HG02610 (cell line): Measurements from ENCODE around the gene CCDC87.
"Not testable (repeated sequence)": the region's sequence is repeated elsewhere in the genome, so short reads cannot be mapped to it uniquely, and the experiment has no call there.

ENCODE experiments used
- ATAC-seq: cut with Tn5 transposase; IDR thresholded peaks from one replicate; pipeline ENCODE4 v1.9.1; 2021; ENCODE audit warnings: mild to moderate bottlenecking, moderate library complexity; ENCODE audit not compliant: unreplicated experiment

Gene CCDC87

GRCh38 chr11:66592457-66593302, at the start of gene CCDC87, which contains the start of gene CCS:
CCDC87 (minus strand) TSS chr11:66593063; CDS start chr11:66593015, 48 bp downstream.
CCS (plus strand) TSS chr11:66593185; CDS start chr11:66593262, 77 bp downstream.
- ATAC-seq: peak; percentile 89

GRCh38 chr11:66641834-66642233, 49.0 kb upstream of the CCDC87 start:
- ATAC-seq: no peak

GRCh38 chr11:66639814-66640340, 47.0 kb upstream of the CCDC87 start:
- ATAC-seq: not testable (repeated sequence)

GRCh38 chr11:66639066-66639813, 46.4 kb upstream of the CCDC87 start:
- no peak for ATAC-seq

GRCh38 chr11:66638177-66639065, 45.6 kb upstream of the CCDC87 start, which contains the start of gene RBM4:
RBM4 (plus strand) TSS chr11:66638703; CDS start chr11:66639712, 1,009 bp downstream.
- ATAC-seq: peak; percentile 96

GRCh38 chr11:66637557-66638176, 44.8 kb upstream of the CCDC87 start:
- no peak for ATAC-seq

GRCh38 chr11:66636411-66636810, 43.5 kb upstream of the CCDC87 start:
- ATAC-seq: no peak

GRCh38 chr11:66632952-66633351, 40.1 kb upstream of the CCDC87 start:
- ATAC-seq: no peak

- no peak for ATAC-seq
Measured at GRCh38 chr11:66631883-66632282, 39.0 kb upstream of the CCDC87 start.

- no peak for ATAC-seq
Measured at GRCh38 chr11:66629356-66629755, 36.5 kb upstream of the CCDC87 start.

GRCh38 chr11:66628061-66628603, 35.3 kb upstream of the CCDC87 start:
- ATAC-seq: no peak

GRCh38 chr11:66626926-66627325, 34.1 kb upstream of the CCDC87 start:
- ATAC-seq: no peak

- ATAC-seq: no peak
Measured at GRCh38 chr11:66626382-66626781, 33.5 kb upstream of the CCDC87 start.

- ATAC-seq: no peak
Measured at GRCh38 chr11:66625752-66626149, 32.9 kb upstream of the CCDC87 start.

GRCh38 chr11:66625041-66625751, 32.3 kb upstream of the CCDC87 start:
- no peak for ATAC-seq

- ATAC-seq: no peak
Measured at GRCh38 chr11:66624450-66624849, 31.6 kb upstream of the CCDC87 start.

- ATAC-seq: no peak
Measured at GRCh38 chr11:66619080-66619554, 26.3 kb upstream of the CCDC87 start.

GRCh38 chr11:66617155-66617834, 24.4 kb upstream of the CCDC87 start:
- ATAC-seq: no peak
